Trophoblast cell (in vitro differentiated cells and primary cell): Measurements from ENCODE around the gene NF2.

Experiments
- DNase-seq, 2 donors: peaks; one replicate each; pipeline ENCODE4 v3.0.0-alpha.2; 2016
- H2AFZ ChIP-seq: 2 replicates; pipeline ENCODE4 v1.6.1; 2013; ENCODE audit warnings: low read length, moderate library complexity, mild to moderate bottlenecking; ENCODE audit not compliant: insufficient read depth, poor library complexity
- H2AK5ac ChIP-seq: 2 replicates; pipeline ENCODE4 v1.6.1; 2013; ENCODE audit warnings: mild to moderate bottlenecking, low read length
- H2BK120ac ChIP-seq: 2 replicates; pipeline ENCODE4 v1.6.1; 2013; ENCODE audit warnings: low read length, mild to moderate bottlenecking, moderate library complexity; ENCODE audit not compliant: insufficient read depth, poor library complexity
- H2BK12ac ChIP-seq: 2 replicates; pipeline ENCODE4 v1.6.1; 2013; ENCODE audit warnings: mild to moderate bottlenecking, low read length, moderate library complexity
- H2BK5ac ChIP-seq: 2 replicates; pipeline ENCODE4 v1.6.1; 2013; ENCODE audit warnings: low read length, low read depth, moderate library complexity, mild to moderate bottlenecking; ENCODE audit not compliant: poor library complexity
- H3K14ac ChIP-seq: 2 replicates; pipeline ENCODE4 v1.6.1; 2013; ENCODE audit warnings: mild to moderate bottlenecking, low read length
- H3K18ac ChIP-seq: 2 replicates; pipeline ENCODE4 v1.6.1; 2013; ENCODE audit warnings: mild to moderate bottlenecking, low read length
- H3K23ac ChIP-seq: 2 replicates; pipeline ENCODE4 v1.6.1; 2013; ENCODE audit warnings: low read length
- H3K27ac ChIP-seq: 2 replicates; pipeline ENCODE4 v1.5.1; 2013; ENCODE audit warnings: low read depth, mild to moderate bottlenecking, inconsistent platforms, low read length, moderate library complexity
- H3K27me3 ChIP-seq: 2 replicates; pipeline ENCODE4 v1.6.1; 2013; ENCODE audit warnings: inconsistent platforms, mild to moderate bottlenecking, low read length, moderate library complexity; ENCODE audit not compliant: insufficient read depth
- H3K36me3 ChIP-seq, 2 experiments: 1 replicate in 1 of 2; 2 replicates in 1 of 2; pipeline ENCODE4 v1.6.1; 2013; ENCODE audit warnings: low read length in 2 of 2, mild to moderate bottlenecking in 2 of 2, moderate library complexity in 1 of 2; ENCODE audit not compliant: insufficient read depth in 2 of 2, control insufficient read depth in 1 of 2
- H3K4ac ChIP-seq: 2 replicates; pipeline ENCODE4 v1.6.1; 2013; ENCODE audit warnings: low read depth, mild to moderate bottlenecking, low read length, moderate library complexity
- H3K4me1 ChIP-seq, 2 experiments: 1 replicate in 1 of 2; 2 replicates in 1 of 2; pipeline ENCODE4 v1.6.1; 2013; ENCODE audit warnings: low read length in 2 of 2, mild to moderate bottlenecking in 2 of 2, moderate library complexity in 1 of 2; ENCODE audit not compliant: insufficient read depth in 2 of 2, control insufficient read depth in 1 of 2
- H3K4me2 ChIP-seq: 2 replicates; pipeline ENCODE4 v1.6.1; 2013; ENCODE audit warnings: inconsistent platforms, mild to moderate bottlenecking, low read length, moderate library complexity
- H3K4me3 ChIP-seq: 2 replicates; pipeline ENCODE4 v1.5.1; 2013; ENCODE audit warnings: mild to moderate bottlenecking, low read depth, low read length, inconsistent platforms
- H3K79me1 ChIP-seq: one replicate; pipeline ENCODE4 v1.6.1; 2013; ENCODE audit warnings: low read length
- H3K79me2 ChIP-seq: 2 replicates; pipeline ENCODE4 v1.6.1; 2013; ENCODE audit warnings: low read length, mild to moderate bottlenecking; ENCODE audit not compliant: control insufficient read depth, insufficient read depth, poor library complexity
- H3K9ac ChIP-seq: 2 replicates; pipeline ENCODE4 v1.6.1; 2013; ENCODE audit warnings: mild to moderate bottlenecking, low read length
- H3K9me3 ChIP-seq: 2 replicates; pipeline ENCODE4 v1.6.1; 2013; ENCODE audit warnings: low read depth, mild to moderate bottlenecking, control low read depth, inconsistent platforms, low read length; ENCODE audit not compliant: insufficient read depth
- H4K12ac ChIP-seq: 2 replicates; pipeline ENCODE4 v1.6.1; 2013; ENCODE audit warnings: low read depth, mild to moderate bottlenecking, low read length, moderate library complexity
- H4K8ac ChIP-seq: 2 replicates; pipeline ENCODE4 v1.6.1; 2013; ENCODE audit warnings: low read depth, mild to moderate bottlenecking, low read length, moderate library complexity
- H4K91ac ChIP-seq: one replicate; pipeline ENCODE4 v1.6.1; 2013; ENCODE audit warnings: low read depth, mild to moderate bottlenecking, low read length, moderate library complexity
- WGBS: extraction: QIAGEN DNeasy Blood & Tissue Kit; methylation state at CpG from one replicate; pipeline ENCODE4 v1.1.7; 2013; ENCODE audit warnings: missing lambda C conversion rate; ENCODE audit not compliant: insufficient read length, insufficient coverage; ENCODE audit errors: extremely low coverage; 5-methylcytosine and 5-hydroxymethylcytosine counted together

The NF2 gene

GRCh38 chr22:29715240-29715639 lies 111.8 kb downstream of the NF2 start:
- Histone ChIP-seq H3K9ac (no peak overlapping the region), H2BK5ac (no peak overlapping the region), H3K36me3 (no peaks in the 10 kb centered on the region), H3K4me3 (no peak overlapping the region), H3K18ac (no peak overlapping the region), H3K4ac (no peak overlapping the region), H4K12ac (no peak overlapping the region), H2BK12ac (no peak overlapping the region), H2BK120ac (no peak overlapping the region), H2AK5ac (no peak overlapping the region), H3K14ac (no peak overlapping the region), H3K9me3 (peaks cover 6% of the 10 kb centered on the region), H3K23ac (no peak overlapping the region), H3K27ac (no peak overlapping the region), H3K79me2 (no peaks in the 10 kb centered on the region), H4K8ac (no peak overlapping the region), H3K27me3 (peaks cover 16% of the 10 kb centered on the region), H3K4me2 (no peak overlapping the region), H4K91ac (no peak overlapping the region), H2AFZ (no peak overlapping the region), H3K4me1 (no peaks in the 10 kb centered on the region), H3K79me1 (no peaks in the 10 kb centered on the region)
- no peak for DNase-seq
- WGBS, result no CpG with 5 or more reads among the region's 13 CpGs

DNA sequence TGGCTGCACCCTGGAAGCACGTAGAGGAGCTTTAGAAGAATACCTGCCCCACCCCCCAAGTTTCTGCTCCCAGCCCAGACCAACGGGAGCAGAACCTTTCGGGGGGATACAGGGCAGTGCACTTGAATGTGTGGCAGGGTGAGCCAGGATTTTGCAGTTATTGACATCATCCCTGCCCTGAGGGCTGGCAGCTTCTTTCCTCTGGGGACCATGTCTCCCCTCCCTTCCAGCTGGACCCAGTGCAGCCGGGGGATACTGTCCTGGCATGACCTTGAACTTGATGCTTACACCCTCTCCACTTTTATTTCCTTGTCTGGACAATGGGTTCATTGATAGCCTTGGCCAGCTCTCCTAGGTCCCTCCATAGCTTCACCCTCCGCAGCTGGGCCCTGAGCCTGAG lies 112.3 kb downstream of the NF2 start:
- no peak overlapping the region for H3K27ac ChIP-seq
- no peak overlapping the region for H4K8ac ChIP-seq
- H2AFZ ChIP-seq, result no peak overlapping the region
- H3K14ac ChIP-seq, result no peak overlapping the region
- H3K9me3 ChIP-seq, result peaks cover 6% of the 10 kb centered on the region
- WGBS, result no CpG with 5 or more reads among the region's 5 CpGs
- H3K79me1 ChIP-seq, result no peaks in the 10 kb centered on the region
- no peak overlapping the region for H4K91ac ChIP-seq
- H3K27me3 ChIP-seq, result peaks cover 20% of the 10 kb centered on the region
- no peak overlapping the region for H3K18ac ChIP-seq
- no peak for DNase-seq
- no peak overlapping the region for H3K4me3 ChIP-seq
- no peak overlapping the region for H3K4ac ChIP-seq
- no peak overlapping the region for H2BK120ac ChIP-seq
- no peak overlapping the region for H2BK12ac ChIP-seq
- H3K23ac ChIP-seq, result no peak overlapping the region
- no peaks in the 10 kb centered on the region for H3K4me1 ChIP-seq
- H4K12ac ChIP-seq, result no peak overlapping the region
- H3K79me2 ChIP-seq, result no peaks in the 10 kb centered on the region
- no peaks in the 10 kb centered on the region for H3K36me3 ChIP-seq
- H2BK5ac ChIP-seq, result no peak overlapping the region
- H2AK5ac ChIP-seq, result no peak overlapping the region
- H3K4me2 ChIP-seq, result no peak overlapping the region
- H3K9ac ChIP-seq, result no peak overlapping the region

DNA sequence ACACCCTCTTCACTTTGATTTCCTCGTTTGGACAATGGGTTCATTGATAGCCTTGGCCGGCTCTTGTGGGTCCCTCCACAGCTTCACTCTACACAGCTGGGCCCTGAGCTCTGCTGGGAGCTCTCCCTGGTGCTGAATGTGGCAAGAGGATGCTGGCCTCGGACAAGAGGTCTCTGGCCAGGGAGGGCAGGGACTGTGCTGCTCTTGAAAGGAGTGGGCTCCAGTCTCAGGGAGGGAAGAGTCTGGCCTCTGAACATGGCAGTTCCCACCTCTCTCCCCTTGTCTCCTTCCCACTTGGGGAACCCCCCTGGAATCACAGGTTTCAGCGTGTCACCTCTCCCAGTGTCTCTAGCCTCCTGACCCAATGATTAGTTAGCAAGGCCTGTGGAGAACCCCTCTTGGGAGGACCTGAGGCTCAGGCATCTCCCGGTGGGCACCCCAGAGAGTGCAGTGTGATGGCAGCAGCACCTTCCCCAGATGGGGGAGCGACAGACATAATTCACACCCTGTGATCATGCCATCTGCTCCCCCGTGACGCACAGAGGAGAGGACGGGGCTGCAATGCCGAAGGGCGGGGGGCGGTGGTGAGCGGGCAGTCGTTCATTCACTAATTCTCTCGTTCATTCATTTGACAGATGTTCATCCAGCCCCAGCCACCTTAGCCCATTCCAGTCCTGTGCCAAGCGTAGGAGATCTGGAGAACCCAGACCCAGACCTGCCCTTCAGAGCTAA lies 113.5 kb downstream of the NF2 start:
- Histone ChIP-seq H2AFZ (no peak overlapping the region), H3K27me3 (peaks cover 30% of the 10 kb centered on the region), H3K9ac (no peak overlapping the region), H3K4me3 (peak overlapping the region; percentile 8), H3K79me2 (no peaks in the 10 kb centered on the region), H2BK5ac (no peak overlapping the region), H3K9me3 (peaks cover 6% of the 10 kb centered on the region), H3K27ac (no peak overlapping the region), H2AK5ac (no peak overlapping the region), H4K8ac (no peak overlapping the region), H3K79me1 (no peaks in the 10 kb centered on the region), H3K4me2 (no peak overlapping the region), H2BK12ac (no peak overlapping the region), H3K4me1 (no peaks in the 10 kb centered on the region), H3K23ac (no peak overlapping the region), H4K12ac (no peak overlapping the region), H3K4ac (no peak overlapping the region), H4K91ac (no peak overlapping the region), H3K36me3 (no peaks in the 10 kb centered on the region), H3K18ac (no peak overlapping the region), H3K14ac (no peak overlapping the region), H2BK120ac (no peak overlapping the region)
- DNase-seq, result peak; percentile 60 to 81
- no CpG with 5 or more reads among the region's 16 CpGs for WGBS

DNA sequence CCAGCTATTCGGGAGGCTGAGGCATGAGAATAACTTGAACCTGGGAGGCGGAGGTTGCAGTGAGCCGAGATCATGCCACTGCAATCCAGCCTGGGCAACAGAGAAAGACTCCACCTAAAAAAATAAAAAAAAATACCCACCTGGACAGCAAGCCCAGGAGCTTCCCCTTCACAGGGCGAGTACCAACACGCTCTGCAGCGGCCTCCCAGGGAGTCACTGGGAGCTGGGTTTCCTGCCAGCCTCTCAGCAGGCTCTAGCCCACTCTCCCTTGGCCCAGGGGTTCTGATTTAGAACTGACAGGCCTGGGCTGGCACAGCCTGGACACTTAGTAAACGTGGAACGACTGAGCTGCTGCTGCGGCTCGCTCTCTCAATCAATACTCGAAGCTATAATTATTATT lies 114.4 kb downstream of the NF2 start:
- WGBS, result no CpG with 5 or more reads among the region's 11 CpGs
- Histone ChIP-seq H4K12ac (no peak overlapping the region), H2AFZ (no peak overlapping the region), H3K18ac (no peak overlapping the region), H2AK5ac (no peak overlapping the region), H3K4ac (no peak overlapping the region), H3K27ac (no peak overlapping the region), H3K4me2 (no peak overlapping the region), H2BK5ac (no peak overlapping the region), H3K23ac (no peak overlapping the region), H3K14ac (no peak overlapping the region), H3K79me1 (no peaks in the 10 kb centered on the region), H4K8ac (no peak overlapping the region), H4K91ac (no peak overlapping the region), H3K79me2 (no peaks in the 10 kb centered on the region), H3K9ac (no peak overlapping the region), H3K4me1 (no peaks in the 10 kb centered on the region), H2BK120ac (no peak overlapping the region), H3K27me3 (peaks cover 30% of the 10 kb centered on the region), H3K9me3 (peaks cover 6% of the 10 kb centered on the region), H2BK12ac (no peak overlapping the region), H3K4me3 (no peak overlapping the region), H3K36me3 (no peaks in the 10 kb centered on the region)
- no peak for DNase-seq
